Thymus (tissue), 11 donors: ENCODE results near the gene PDSS2. TPM values are rescaled to one million over a fixed set of nuclear protein-coding genes. Genes with fewer than 3 reads are reported as not detected.
"Not testable (repeated sequence)": the region's sequence is repeated elsewhere in the genome, so short reads cannot be mapped to it uniquely, and the experiment has no call there.

ENCODE experiments used
- DNase-seq, 9 donors: peaks; one replicate each; pipeline ENCODE4 v3.0.0-alpha.2; 2013; ENCODE audit warnings: low spot score in 9 of 9, low read depth in 6 of 9, missing footprints in 1 of 9
- H3K27ac ChIP-seq, 2 donors: one replicate each; pipeline ENCODE4 v1.5.1; 2013; ENCODE audit warnings: control low read depth in 1 of 2, low read depth in 1 of 2, low read length in 1 of 2, mild to moderate bottlenecking in 1 of 2, moderate library complexity in 1 of 2
- H3K27me3 ChIP-seq, 2 donors: one replicate each; pipeline ENCODE4 v1.5.1; 2013; ENCODE audit warnings: low read length in 1 of 2; ENCODE audit not compliant: control insufficient read depth in 2 of 2, insufficient read depth in 1 of 2
- H3K36me3 ChIP-seq, 2 donors: one replicate each; pipeline ENCODE4 v1.5.1; 2013; ENCODE audit warnings: low read length in 1 of 2, mild to moderate bottlenecking in 1 of 2, moderate library complexity in 1 of 2; ENCODE audit not compliant: control insufficient read depth in 2 of 2, insufficient read depth in 2 of 2
- H3K4me1 ChIP-seq, 2 donors: one replicate each; pipeline ENCODE4 v1.5.1; 2013; ENCODE audit warnings: low read length in 2 of 2; ENCODE audit not compliant: control insufficient read depth in 2 of 2, insufficient read depth in 2 of 2
- H3K4me3 ChIP-seq, 2 donors: one replicate each; pipeline ENCODE4 v1.5.1; 2013; ENCODE audit warnings: low read length in 2 of 2, control low read depth in 1 of 2, mild to moderate bottlenecking in 1 of 2
- H3K9me3 ChIP-seq, 2 donors: one replicate each; pipeline ENCODE4 v1.5.1; 2013; ENCODE audit warnings: low read length in 1 of 2, mild to moderate bottlenecking in 1 of 2; ENCODE audit not compliant: control insufficient read depth in 2 of 2, insufficient read depth in 1 of 2
- WGBS: extraction: QIAGEN DNeasy Blood & Tissue Kit; methylation state at CpG from one replicate; pipeline ENCODE4 v1.1.7; 2013; 5-methylcytosine and 5-hydroxymethylcytosine counted together
- polyA plus RNA-seq: library from polyadenylated mRNA; stranded (reverse); fragments of 200-250 nt; gene quantifications from one replicate; pipeline ENCODE4 v1.2.3, GENCODE V29; 2013
- total RNA-seq: library from RNA; stranded (reverse); fragments of 120-200 nt; gene quantifications from one replicate; pipeline ENCODE4 v1.2.4, GENCODE V29; 2013
- donor health status: healthy.

PDSS2 gene
- total and polyA plus RNA-seq, 2 donors = 5.2 to 9.8 TPM

GRCh38 chr6:107154131-107154800 lies 305.1 kb downstream of the PDSS2 start:
- WGBS = 95% methylated on average over 12 of the region's 12 CpGs
- no peak for DNase-seq
- H3K9me3 ChIP-seq = no peaks in the 10 kb centered on the region
- no peaks in the 10 kb centered on the region for H3K27me3 ChIP-seq
- H3K4me3 ChIP-seq = no peak overlapping the region
- no peaks in the 10 kb centered on the region for H3K36me3 ChIP-seq
- H3K27ac ChIP-seq = no peak overlapping the region
- H3K4me1 ChIP-seq = no peaks in the 10 kb centered on the region

- Histone ChIP-seq H3K27ac (no peak overlapping the region), H3K36me3 (no peaks in the 10 kb centered on the region), H3K27me3 (no peaks in the 10 kb centered on the region), H3K4me1 (no peaks in the 10 kb centered on the region), H3K4me3 (no peak overlapping the region), H3K9me3 (no peaks in the 10 kb centered on the region)
- DNase-seq = no peak
- WGBS = 97% methylated on average over 8 of the region's 8 CpGs
These were observed 306.5 kb downstream of the PDSS2 start for GRCh38 chr6:107152638-107153430.

- H3K27ac ChIP-seq = no peak overlapping the region
- H3K36me3 ChIP-seq = no peaks in the 10 kb centered on the region
- WGBS = 95% methylated on average over 4 of the region's 4 CpGs
- H3K4me1 ChIP-seq = no peaks in the 10 kb centered on the region
- no peaks in the 10 kb centered on the region for H3K9me3 ChIP-seq
- no peak for DNase-seq
- H3K27me3 ChIP-seq = no peaks in the 10 kb centered on the region
- H3K4me3 ChIP-seq = no peak overlapping the region
These were observed 314.7 kb downstream of the PDSS2 start for GRCh38 chr6:107144666-107145065.

GRCh38 chr6:107144014-107144413 lies 315.4 kb downstream of the PDSS2 start:
- Histone ChIP-seq H3K36me3 (no peaks in the 10 kb centered on the region), H3K9me3 (no peaks in the 10 kb centered on the region), H3K27ac (no peak overlapping the region), H3K4me1 (no peaks in the 10 kb centered on the region), H3K4me3 (no peak overlapping the region), H3K27me3 (no peaks in the 10 kb centered on the region)
- no peak for DNase-seq

GRCh38 chr6:107140581-107140980 lies 318.8 kb downstream of the PDSS2 start:
- Histone ChIP-seq H3K27ac (no peak overlapping the region), H3K27me3 (no peaks in the 10 kb centered on the region), H3K4me1 (no peaks in the 10 kb centered on the region), H3K9me3 (no peaks in the 10 kb centered on the region), H3K36me3 (no peaks in the 10 kb centered on the region), H3K4me3 (no peak overlapping the region)
- 94% methylated on average over 3 of the region's 3 CpGs for WGBS
- no peak for DNase-seq

GRCh38 chr6:107136324-107136723 lies 323.0 kb downstream of the PDSS2 start:
- DNase-seq, H3K4me3 ChIP-seq, H3K27me3 ChIP-seq, H3K9me3 ChIP-seq, H3K36me3 ChIP-seq, H3K4me1 ChIP-seq, H3K27ac ChIP-seq: not testable (repeated sequence)
- WGBS = 95% methylated on average over 3 of the region's 3 CpGs

GRCh38 chr6:107135048-107135680 lies 324.2 kb downstream of the PDSS2 start:
- H3K9me3 ChIP-seq, DNase-seq, H3K36me3 ChIP-seq, H3K4me1 ChIP-seq, H3K27me3 ChIP-seq, H3K4me3 ChIP-seq, H3K27ac ChIP-seq: not testable (repeated sequence)
- 97% methylated on average over 14 of the region's 14 CpGs for WGBS

- no peak overlapping the region for H3K4me3 ChIP-seq
- H3K27ac ChIP-seq = no peak overlapping the region
- H3K4me1 ChIP-seq = no peaks in the 10 kb centered on the region
- no peaks in the 10 kb centered on the region for H3K27me3 ChIP-seq
- DNase-seq = peak in 2 of 9 donors; percentile 15 to 24
- 60% methylated on average over 8 of the region's 8 CpGs for WGBS
- no peaks in the 10 kb centered on the region for H3K36me3 ChIP-seq
- H3K9me3 ChIP-seq = no peaks in the 10 kb centered on the region
These were observed 326.9 kb downstream of the PDSS2 start for GRCh38 chr6:107132330-107132954.

GRCh38 chr6:107129370-107129925 lies 329.9 kb downstream of the PDSS2 start:
- no peaks in the 10 kb centered on the region for H3K36me3 ChIP-seq
- H3K27ac ChIP-seq = no peak overlapping the region
- DNase-seq = no peak
- no peaks in the 10 kb centered on the region for H3K4me1 ChIP-seq
- no peaks in the 10 kb centered on the region for H3K9me3 ChIP-seq
- WGBS = 95% methylated on average over 9 of the region's 9 CpGs
- no peak overlapping the region for H3K4me3 ChIP-seq
- H3K27me3 ChIP-seq = no peaks in the 10 kb centered on the region
